Measurements from ENCODE around the gene SIDT2. TPM values are rescaled to one million over a fixed set of nuclear protein-coding genes. Genes with fewer than 3 reads are reported as not detected.

Gene SIDT2
- total RNA-seq = 14.3 and 16.7 TPM in 2 replicates

DNA sequence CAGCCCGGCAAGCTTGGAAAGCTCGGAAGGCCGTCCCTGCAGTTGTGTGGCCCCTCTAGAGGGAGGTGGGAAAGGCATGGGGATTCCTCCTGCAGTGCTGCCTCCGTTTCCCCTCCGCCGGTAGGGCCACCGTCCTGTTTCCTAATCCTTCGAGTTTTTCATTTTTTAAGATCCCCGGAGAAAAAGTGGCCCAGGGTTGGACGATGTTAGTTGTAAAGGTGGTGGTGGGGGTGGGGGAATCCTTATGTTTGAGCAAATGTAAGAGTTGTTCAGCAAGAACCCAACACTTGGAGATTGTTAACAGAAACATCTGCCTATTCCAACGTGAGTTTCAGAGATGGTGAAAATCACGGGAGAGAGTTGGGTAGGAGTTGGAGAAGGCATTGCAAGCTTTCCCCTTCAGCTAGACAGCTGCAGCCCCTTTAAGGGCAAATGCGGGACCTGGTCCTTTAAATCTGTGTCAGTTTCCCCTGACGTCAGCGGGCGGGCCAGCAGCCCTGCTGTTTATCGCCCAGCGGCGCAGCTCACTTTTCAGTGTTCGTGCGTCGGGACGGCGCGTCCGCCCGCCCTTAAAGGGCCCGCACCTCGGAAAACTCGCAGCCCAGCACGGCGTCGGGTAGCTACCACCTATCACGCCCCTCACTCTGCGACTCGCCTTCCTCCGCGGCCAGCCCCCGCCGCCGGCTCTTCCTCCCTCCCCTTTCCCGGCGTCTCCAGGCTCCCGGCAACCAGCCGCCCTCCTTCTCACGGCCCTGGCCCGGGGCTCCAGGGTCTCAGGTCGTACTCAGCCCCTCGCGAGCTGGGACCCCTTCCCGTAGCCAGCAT is at the start of gene SIDT2:
TSS of gene SIDT2 (plus strand) at position 534 of the 825 bp plus-strand sequence. CDS start 521 bp downstream, outside the sequence.

DNA sequence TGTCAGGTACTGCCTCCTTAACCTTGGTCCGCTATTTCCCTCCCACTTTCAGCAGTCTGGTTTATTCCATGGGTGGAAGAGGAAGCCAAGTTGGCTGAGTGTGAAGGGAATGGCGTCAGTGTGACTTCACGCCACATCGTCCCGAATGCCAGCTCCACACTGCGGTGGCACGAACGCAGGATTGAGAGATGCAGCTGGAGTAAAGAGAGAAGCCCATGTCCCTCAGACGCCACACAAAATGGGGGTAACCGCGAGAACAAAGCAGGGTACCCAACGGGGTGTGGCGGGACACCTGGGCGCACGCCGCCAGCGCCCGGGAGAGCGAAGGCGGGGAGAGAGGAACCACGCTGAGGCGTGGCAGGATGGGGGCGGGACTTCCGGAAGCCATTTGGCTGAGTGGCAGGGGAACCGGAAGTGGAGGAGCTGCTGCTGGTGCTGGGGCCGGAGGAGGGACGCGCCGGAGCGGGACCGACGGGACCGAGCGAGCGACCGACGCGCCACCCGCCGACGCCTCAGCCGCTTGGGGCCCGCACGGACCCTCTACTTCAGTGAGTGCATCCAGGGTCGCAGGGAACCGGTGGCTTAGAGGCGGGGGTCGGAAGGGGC is 34.6 kb upstream of the SIDT2 start, which contains the start of gene PAFAH1B2:
TSS of gene PAFAH1B2 (plus strand) at position 417 of the 606 bp plus-strand sequence. CDS start 8,161 bp downstream, outside the sequence.

DNA sequence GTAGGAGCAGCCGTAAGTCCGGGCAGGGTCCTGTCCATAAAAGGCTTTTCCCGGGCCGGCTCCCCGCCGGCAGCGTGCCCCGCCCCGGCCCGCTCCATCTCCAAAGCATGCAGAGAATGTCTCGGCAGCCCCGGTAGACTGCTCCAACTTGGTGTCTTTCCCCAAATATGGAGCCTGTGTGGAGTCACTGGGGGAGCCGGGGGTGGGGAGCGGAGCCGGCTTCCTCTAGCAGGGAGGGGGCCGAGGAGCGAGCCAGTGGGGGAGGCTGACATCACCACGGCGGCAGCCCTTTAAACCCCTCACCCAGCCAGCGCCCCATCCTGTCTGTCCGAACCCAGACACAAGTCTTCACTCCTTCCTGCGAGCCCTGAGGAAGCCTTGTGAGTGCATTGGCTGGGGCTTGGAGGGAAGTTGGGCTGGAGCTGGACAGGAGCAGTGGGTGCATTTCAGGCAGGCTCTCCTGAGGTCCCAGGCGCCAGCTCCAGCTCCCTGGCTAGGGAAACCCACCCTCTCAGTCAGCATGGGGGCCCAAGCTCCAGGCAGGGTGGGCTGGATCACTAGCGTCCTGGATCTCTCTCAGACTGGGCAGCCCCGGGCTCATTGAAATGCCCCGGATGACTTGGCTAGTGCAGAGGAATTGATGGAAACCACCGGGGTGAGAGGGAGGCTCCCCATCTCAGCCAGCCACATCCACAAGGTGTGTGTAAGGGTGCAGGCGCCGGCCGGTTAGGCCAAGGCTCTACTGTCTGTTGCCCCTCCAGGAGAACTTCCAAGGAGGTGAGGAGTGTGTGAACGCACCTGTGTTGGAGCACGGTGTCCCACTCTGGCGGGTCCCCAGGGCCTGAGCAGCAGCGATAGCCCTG is 20.7 kb downstream of the SIDT2 start, which contains the start of gene TAGLN:
TSS of gene TAGLN (plus strand) at position 318 of the 863 bp plus-strand sequence. CDS start 3,644 bp downstream, outside the sequence.

DNA sequence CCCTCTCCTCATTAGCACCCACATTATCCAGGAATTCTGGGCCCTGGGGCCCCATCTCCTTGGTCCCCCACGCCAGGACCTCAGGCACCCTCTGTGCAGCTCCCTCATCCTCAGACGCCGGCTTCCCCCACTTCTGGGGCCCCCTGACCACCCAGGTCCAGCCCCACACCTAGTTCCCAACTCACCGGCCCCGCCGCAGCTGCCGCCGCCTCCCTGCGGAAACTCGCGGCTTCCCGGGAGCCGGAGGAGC is 53.2 kb downstream of the SIDT2 start, which contains the start of gene PCSK7:
TSS of gene PCSK7 (minus strand) at position 232 of the 250 bp plus-strand sequence. CDS start 2,229 bp downstream, outside the sequence.

DNA sequence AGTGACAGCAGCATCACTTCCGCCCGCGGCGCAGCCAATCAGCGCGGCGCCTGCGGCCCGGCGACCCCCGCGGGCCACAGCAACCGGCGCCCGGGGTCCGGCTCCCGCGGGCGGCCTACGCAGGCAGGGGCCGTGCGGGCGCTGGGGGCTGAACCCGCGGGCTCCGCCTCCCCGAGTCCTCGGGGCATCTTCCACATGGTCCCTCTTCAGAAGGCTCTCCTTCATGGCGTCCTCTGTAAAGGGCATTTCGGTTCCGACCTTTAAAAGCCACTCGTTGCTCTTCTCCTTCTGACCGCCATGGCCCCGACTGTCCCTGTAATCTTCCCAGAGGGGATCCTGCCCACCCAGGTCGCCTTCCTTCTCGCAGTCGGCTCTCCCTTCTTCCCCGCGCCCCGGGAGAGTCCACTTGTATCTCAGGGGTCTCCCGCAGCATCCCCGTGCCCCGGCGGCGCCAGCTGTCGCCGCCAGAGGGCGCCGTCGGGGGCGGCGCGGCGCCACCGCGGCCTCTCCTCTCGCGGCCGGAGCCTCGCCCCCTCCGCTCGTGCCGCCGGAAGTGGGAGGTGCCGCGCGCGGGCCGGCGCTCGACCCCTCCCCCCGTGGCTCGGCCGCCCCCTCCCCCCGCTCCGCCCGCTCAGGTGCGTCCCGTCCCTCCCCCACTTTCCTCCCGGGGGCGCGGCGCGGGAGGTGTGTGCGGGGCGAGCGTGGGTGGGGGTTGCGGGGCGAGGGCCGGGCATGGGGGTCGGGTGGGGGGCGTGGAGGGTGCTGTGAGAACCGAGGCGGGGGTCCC is 53.7 kb downstream of the SIDT2 start, which contains the start of gene RNF214:
TSS of gene RNF214 (plus strand) at position 580 of the 787 bp plus-strand sequence. CDS start 1,602 bp downstream, outside the sequence.

Other genes starting within 250 kb of the SIDT2 start
- gene SIK3, start 80.3 kb upstream of the SIDT2 start, total RNA-seq = 11.3 and 15.8 TPM in 2 replicates
- 72.0 and 78.5 TPM in 2 replicates for gene PAFAH1B2, start 34.5 kb upstream of the SIDT2 start, total RNA-seq
- gene TAGLN, start 20.6 kb downstream of the SIDT2 start, total RNA-seq = 63.5 and 85.6 TPM in 2 replicates
- gene PCSK7, start 53.3 kb downstream of the SIDT2 start, total RNA-seq = 28.2 and 37.5 TPM in 2 replicates
- gene RNF214, start 53.9 kb downstream of the SIDT2 start, total RNA-seq = 8.4 and 9.0 TPM in 2 replicates
- gene BACE1-AS, start 112.6 kb downstream of the SIDT2 start, total RNA-seq = 1.9 and 2.6 TPM in 2 replicates
- gene BACE1, start 137.5 kb downstream of the SIDT2 start, total RNA-seq = 22.6 and 22.9 TPM in 2 replicates
- gene CEP164, start 149.1 kb downstream of the SIDT2 start, total RNA-seq = 22.2 and 25.2 TPM in 2 replicates

All from bronchial smooth muscle cell (primary cell).